OCI-LY1 (cell line): Measurements from ENCODE around the gene METTL9.
"Not testable (repeated sequence)": the region's sequence is repeated elsewhere in the genome, so short reads cannot be mapped to it uniquely, and the experiment has no call there.

Experiments
- EZH2 ChIP-seq: fragments of 200-600 bp; sonication (generic), shearing (Covaris generic); IDR thresholded peaks from 2 replicates; pipeline ENCODE4 v1.8.0; 2017; ENCODE audit warnings: borderline replicate concordance, mixed run types, mild to moderate bottlenecking, antibody characterized with exemption, low read length, moderate library complexity, mixed read lengths
- TF ChIP-seq, protein P1 (sequence below): fragments of 200-600 bp; sonication (generic), shearing (Covaris generic); IDR thresholded peaks from 2 replicates; pipeline ENCODE4 v1.5.1; 2017; ENCODE audit warnings: mild to moderate bottlenecking, antibody characterized with exemption, low read length, moderate library complexity, mixed read lengths

DNA sequence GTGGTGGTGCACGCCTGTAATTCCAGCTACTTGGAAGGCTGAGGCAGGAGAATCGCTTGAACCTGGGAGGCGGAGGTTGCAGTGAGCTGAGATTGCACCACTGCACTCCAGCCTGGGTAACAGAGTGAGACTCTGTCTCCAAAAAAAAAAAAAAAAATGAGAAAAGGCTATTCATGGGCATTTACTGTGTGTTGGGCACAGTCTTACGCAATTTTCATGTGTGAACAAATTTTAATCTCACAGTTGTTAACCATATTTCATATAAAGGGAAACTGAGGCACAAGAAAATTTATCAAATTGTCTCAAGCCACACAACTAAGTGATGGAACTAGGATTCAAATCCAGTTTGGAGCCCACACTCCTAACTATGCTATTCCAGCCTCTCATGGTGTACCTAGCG lies 81.3 kb downstream of the METTL9 start:
- TF ChIP-seq, protein P1, sequence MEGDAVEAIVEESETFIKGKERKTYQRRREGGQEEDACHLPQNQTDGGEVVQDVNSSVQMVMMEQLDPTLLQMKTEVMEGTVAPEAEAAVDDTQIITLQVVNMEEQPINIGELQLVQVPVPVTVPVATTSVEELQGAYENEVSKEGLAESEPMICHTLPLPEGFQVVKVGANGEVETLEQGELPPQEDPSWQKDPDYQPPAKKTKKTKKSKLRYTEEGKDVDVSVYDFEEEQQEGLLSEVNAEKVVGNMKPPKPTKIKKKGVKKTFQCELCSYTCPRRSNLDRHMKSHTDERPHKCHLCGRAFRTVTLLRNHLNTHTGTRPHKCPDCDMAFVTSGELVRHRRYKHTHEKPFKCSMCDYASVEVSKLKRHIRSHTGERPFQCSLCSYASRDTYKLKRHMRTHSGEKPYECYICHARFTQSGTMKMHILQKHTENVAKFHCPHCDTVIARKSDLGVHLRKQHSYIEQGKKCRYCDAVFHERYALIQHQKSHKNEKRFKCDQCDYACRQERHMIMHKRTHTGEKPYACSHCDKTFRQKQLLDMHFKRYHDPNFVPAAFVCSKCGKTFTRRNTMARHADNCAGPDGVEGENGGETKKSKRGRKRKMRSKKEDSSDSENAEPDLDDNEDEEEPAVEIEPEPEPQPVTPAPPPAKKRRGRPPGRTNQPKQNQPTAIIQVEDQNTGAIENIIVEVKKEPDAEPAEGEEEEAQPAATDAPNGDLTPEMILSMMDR, result not testable (repeated sequence)
- TF ChIP-seq EZH2, result not testable (repeated sequence)
